OCI-LY1 (cell line): ENCODE measurements around the gene CBLB.

Source experiments
- H2AFZ ChIP-seq: fragments of 200-600 bp; sonication (generic), shearing (Covaris generic); 2 replicates; pipeline ENCODE4 v1.6.0; 2014; ENCODE audit warnings: antibody characterized with exemption, mild to moderate bottlenecking, low read length
- H3F3A ChIP-seq: fragments of 200-600 bp; sonication (generic), shearing (Covaris generic); 2 replicates; pipeline ENCODE4 v1.6.0; 2014; ENCODE audit warnings: mild to moderate bottlenecking, antibody characterized with exemption, low read length, moderate library complexity; ENCODE audit not compliant: insufficient read depth
- H3K27ac ChIP-seq: fragments of 200-600 bp; sonication (generic); 2 replicates; pipeline ENCODE4 v1.5.1; 2014; ENCODE audit warnings: low read length, mixed run types, mild to moderate bottlenecking, low read depth; ENCODE audit not compliant: poor library complexity, severe bottlenecking
- H3K27me3 ChIP-seq: fragments of 200-600 bp; sonication (generic); 2 replicates; pipeline ENCODE4 v1.6.0; 2014; ENCODE audit warnings: antibody characterized with exemption, mild to moderate bottlenecking, low read length, moderate library complexity; ENCODE audit not compliant: insufficient read depth
- H3K36me3 ChIP-seq: fragments of 200-600 bp; sonication (generic); 2 replicates; pipeline ENCODE4 v1.6.1; 2014; ENCODE audit warnings: mild to moderate bottlenecking, antibody characterized with exemption, low read length, moderate library complexity, mixed read lengths; ENCODE audit not compliant: insufficient read depth
- H3K4me1 ChIP-seq: fragments of 200-600 bp; sonication (generic); 2 replicates; pipeline ENCODE4 v1.5.1; 2014; ENCODE audit warnings: mild to moderate bottlenecking, low read length, moderate library complexity; ENCODE audit not compliant: insufficient read depth, severe bottlenecking
- H3K4me2 ChIP-seq: fragments of 200-600 bp; sonication (generic), shearing (Covaris generic); 2 replicates; pipeline ENCODE4 v1.6.1; 2014; ENCODE audit warnings: low read length
- H3K4me3 ChIP-seq: fragments of 200-600 bp; sonication (generic); 2 replicates; pipeline ENCODE4 v1.5.1; 2014; ENCODE audit warnings: low read length, low read depth, mild to moderate bottlenecking, mixed read lengths; ENCODE audit not compliant: poor library complexity, severe bottlenecking
- H3K79me2 ChIP-seq: fragments of 200-600 bp; shearing (Covaris generic); 2 replicates; pipeline ENCODE4 v1.6.1; 2016; ENCODE audit warnings: mixed run types, low read length, mixed read lengths; ENCODE audit not compliant: insufficient read depth
- H3K9ac ChIP-seq: fragments of 200-600 bp; sonication (generic), shearing (Covaris generic); 2 replicates; pipeline ENCODE4 v1.6.1; 2014; ENCODE audit warnings: mild to moderate bottlenecking, low read length, mixed read lengths
- H3K9me2 ChIP-seq: fragments of 200-600 bp; sonication (generic), shearing (Covaris generic); 2 replicates; pipeline ENCODE4 v1.6.1; 2014; ENCODE audit warnings: low read depth, mild to moderate bottlenecking, low read length, mixed read lengths
- H3K9me3 ChIP-seq: fragments of 200-600 bp; shearing (Covaris generic); 2 replicates; pipeline ENCODE4 v1.6.1; 2014; ENCODE audit warnings: low read length, mixed read lengths
- H4K20me1 ChIP-seq: fragments of 200-600 bp; sonication (generic), shearing (Covaris generic); 2 replicates; pipeline ENCODE4 v1.6.0; 2016; ENCODE audit warnings: mild to moderate bottlenecking, low read length; ENCODE audit not compliant: insufficient read depth
- CTCF ChIP-seq: fragments of 200-600 bp; sonication (generic), shearing (Covaris generic); IDR thresholded peaks from 2 replicates; pipeline ENCODE4 v1.5.1; 2017; ENCODE audit warnings: mild to moderate bottlenecking, antibody characterized with exemption, low read length, moderate library complexity, mixed read lengths
- EZH2 ChIP-seq: fragments of 200-600 bp; sonication (generic), shearing (Covaris generic); IDR thresholded peaks from 2 replicates; pipeline ENCODE4 v1.8.0; 2017; ENCODE audit warnings: borderline replicate concordance, mixed run types, mild to moderate bottlenecking, antibody characterized with exemption, low read length, moderate library complexity, mixed read lengths

The CBLB gene

GRCh38 chr3:105813710-105814109, 55.1 kb downstream of the CBLB start:
- Histone ChIP-seq H3K9me3 (no peaks in the 10 kb centered on the region), H3K36me3 (no peaks in the 10 kb centered on the region), H3K27ac (peak overlapping the region; percentile 70), H3K4me3 (no peak overlapping the region), H3K4me2 (no peak overlapping the region), H3K9me2 (no peaks in the 10 kb centered on the region), H3F3A (no peaks in the 10 kb centered on the region), H3K79me2 (peaks cover 15% of the 10 kb centered on the region), H3K9ac (no peak overlapping the region), H3K27me3 (no peaks in the 10 kb centered on the region), H3K4me1 (peaks cover 82% of the 10 kb centered on the region), H2AFZ (no peak overlapping the region), H4K20me1 (no peaks in the 10 kb centered on the region)
- no peak for TF ChIP-seq EZH2
- TF ChIP-seq CTCF = no peak

GRCh38 chr3:105812194-105812586, 56.6 kb downstream of the CBLB start:
- no peak overlapping the region for H3K4me3 ChIP-seq
- H3K9me2 ChIP-seq = no peaks in the 10 kb centered on the region
- H2AFZ ChIP-seq = no peak overlapping the region
- TF ChIP-seq CTCF (no peak), EZH2 (no peak)
- peak overlapping the region; percentile 70 for H3K27ac ChIP-seq
- H3K9me3 ChIP-seq = no peaks in the 10 kb centered on the region
- no peaks in the 10 kb centered on the region for H3K36me3 ChIP-seq
- H3K4me1 ChIP-seq = peaks cover 72% of the 10 kb centered on the region
- no peak overlapping the region; the same call in 1 of the 2 replicates for H3K9ac ChIP-seq
- no peak overlapping the region for H3K4me2 ChIP-seq
- H3K27me3 ChIP-seq = no peaks in the 10 kb centered on the region
- H4K20me1 ChIP-seq = no peaks in the 10 kb centered on the region
- no peaks in the 10 kb centered on the region for H3F3A ChIP-seq
- peaks cover 19% of the 10 kb centered on the region for H3K79me2 ChIP-seq

- peak overlapping the region; percentile 47 for H3K4me2 ChIP-seq
- H3K9me2 ChIP-seq = no peaks in the 10 kb centered on the region
- H3K36me3 ChIP-seq = no peaks in the 10 kb centered on the region
- H3K79me2 ChIP-seq = peaks cover 19% of the 10 kb centered on the region
- H3K27me3 ChIP-seq = no peaks in the 10 kb centered on the region
- H4K20me1 ChIP-seq = no peaks in the 10 kb centered on the region
- peak overlapping the region; percentile 21 for H3K4me3 ChIP-seq
- H3F3A ChIP-seq = no peaks in the 10 kb centered on the region
- H2AFZ ChIP-seq = no peak overlapping the region
- no peak for TF ChIP-seq EZH2
- no peak for TF ChIP-seq CTCF
- no peaks in the 10 kb centered on the region for H3K9me3 ChIP-seq
- peaks cover 68% of the 10 kb centered on the region for H3K4me1 ChIP-seq
- H3K27ac ChIP-seq = peak overlapping the region; percentile 70
- H3K9ac ChIP-seq = peak overlapping the region; percentile 28; the same call in 1 of the 2 replicates
Measured at GRCh38 chr3:105811518-105812193, 57.2 kb downstream of the CBLB start.
